ENCODE results near the gene COG1. TPM values are rescaled to one million over a fixed set of nuclear protein-coding genes. Genes with fewer than 3 reads are reported as not detected.

The COG1 gene
- total RNA-seq, 1 experiment from 2014 or later, result 24.1 TPM

GRCh38 chr17:73214851-73215250, 22.0 kb downstream of the COG1 start:
- ChIA-PET CTCF (interaction anchor here (1.2 kb wide), 1 partner anchor 7 kb away, joined by 3 read pairs; no protein-coding TSS in a partner anchor), POLR2A (ENCODE audit: unreplicated experiment) (interaction anchor here (0.6 kb wide), 1 partner anchor 18 kb away, joined by 5 read pairs; a partner anchor contains a TSS)
- no peak overlapping the region for H3K27ac ChIP-seq (ENCODE audit: low read length)
- no peak for TF ChIP-seq CTCF (conservative IDR thresholded peaks at IDR 0.05; ENCODE audit: low read depth, low read length)
- TF ChIP-seq EZH2phosphoT487 (IDR thresholded peaks at IDR 0.05; ENCODE audit: borderline replicate concordance, low read length), result no peak
- TF ChIP-seq EZH2 (IDR thresholded peaks at IDR 0.05; ENCODE audit: low read length, unreplicated experiment), result no peak
- H3K79me2 ChIP-seq (ENCODE audit: low read length), result peaks cover 10% of the 10 kb centered on the region; the same call in 1 of the 2 replicates
- peaks cover 4% of the 10 kb centered on the region; the same call in 1 of the 2 replicates for H4K20me1 ChIP-seq (ENCODE audit: low read length)
- BruUV-seq (replicated peaks), result no TSS peak
- H2AFZ ChIP-seq (ENCODE audit: low read length), result no peak overlapping the region
- intact Hi-C loops (cut with micrococcal nuclease), result no loop called here
- H3K36me3 ChIP-seq (ENCODE audit: low read depth, low read length), result peaks cover 7% of the 10 kb centered on the region
- no peak overlapping the region for H3K9ac ChIP-seq (ENCODE audit: low read length)
- H3K4me1 ChIP-seq (ENCODE audit: insufficient read depth, low read length), result peaks cover 4% of the 10 kb centered on the region; the same call in 1 of the 2 replicates
- H3K27me3 ChIP-seq (ENCODE audit: low read length), result no peaks in the 10 kb centered on the region
- H3K9me2 ChIP-seq (replicated peaks; ENCODE audit: low read length), result no peaks in the 10 kb centered on the region
- no peak overlapping the region for H3K4me3 ChIP-seq (ENCODE audit: low read length)
- DNase-seq, result no peak
- ATAC-seq, result no peak
- H3K4me2 ChIP-seq (ENCODE audit: low read length), result no peak overlapping the region
- no peaks in the 10 kb centered on the region for H3F3A ChIP-seq (ENCODE audit: low read length, unreplicated experiment)
- no peaks in the 10 kb centered on the region for H3K9me3 ChIP-seq (ENCODE audit: low read length)

GRCh38 chr17:73215447-73215846, 22.6 kb downstream of the COG1 start:
- Histone ChIP-seq H3K27me3 (ENCODE audit: low read length) (no peaks in the 10 kb centered on the region), H3K9me2 (replicated peaks; ENCODE audit: low read length) (no peaks in the 10 kb centered on the region), H2AFZ (ENCODE audit: low read length) (no peak overlapping the region), H3F3A (ENCODE audit: low read length, unreplicated experiment) (no peaks in the 10 kb centered on the region), H3K9ac (ENCODE audit: low read length) (no peak overlapping the region), H3K36me3 (ENCODE audit: low read depth, low read length) (peaks cover 2% of the 10 kb centered on the region; the same call in 1 of the 2 replicates), H3K79me2 (ENCODE audit: low read length) (peaks cover 10% of the 10 kb centered on the region), H3K27ac (ENCODE audit: low read length) (no peak overlapping the region), H3K4me2 (ENCODE audit: low read length) (no peak overlapping the region), H3K4me1 (ENCODE audit: insufficient read depth, low read length) (no peaks in the 10 kb centered on the region), H4K20me1 (ENCODE audit: low read length) (no peaks in the 10 kb centered on the region), H3K9me3 (ENCODE audit: low read length) (no peaks in the 10 kb centered on the region), H3K4me3 (ENCODE audit: low read length) (no peak overlapping the region)
- no TSS peak for BruUV-seq (replicated peaks)
- TF ChIP-seq CTCF (conservative IDR thresholded peaks at IDR 0.05; ENCODE audit: low read depth, low read length) (peak; percentile 51), EZH2phosphoT487 (IDR thresholded peaks at IDR 0.05; ENCODE audit: borderline replicate concordance, low read length) (no peak)
- ATAC-seq (peak; percentile 95), DNase-seq (peak; percentile 58)
- intact Hi-C loops (cut with micrococcal nuclease), result no loop called here
- ChIA-PET POLR2A (ENCODE audit: unreplicated experiment) (interaction anchor here (0.6 kb wide), 1 partner anchor 17 kb away, joined by 5 read pairs; a partner anchor contains a TSS), CTCF (interaction anchor here (1.2 kb wide), 1 partner anchor 8 kb away, joined by 3 read pairs; no protein-coding TSS in a partner anchor)

GRCh38 chr17:73223626-73224230, 30.9 kb downstream of the COG1 start:
- peaks cover 8% of the 10 kb centered on the region; the same call in 1 of the 2 replicates for H4K20me1 ChIP-seq (ENCODE audit: low read length)
- CTCF ChIA-PET, result no interaction called here
- no peaks in the 10 kb centered on the region for H3K9me2 ChIP-seq (replicated peaks; ENCODE audit: low read length)
- H3K9me3 ChIP-seq (ENCODE audit: low read length), result no peaks in the 10 kb centered on the region
- TF ChIP-seq EZH2phosphoT487 (IDR thresholded peaks at IDR 0.05; ENCODE audit: borderline replicate concordance, low read length) (no peak), EZH2 (IDR thresholded peaks at IDR 0.05; ENCODE audit: low read length, unreplicated experiment) (no peak), CTCF (conservative IDR thresholded peaks at IDR 0.05; ENCODE audit: low read depth, low read length) (no peak)
- no peak overlapping the region for H2AFZ ChIP-seq (ENCODE audit: low read length)
- POLR2A ChIA-PET (ENCODE audit: unreplicated experiment), result no interaction called here
- no peak overlapping the region for H3K4me3 ChIP-seq (ENCODE audit: low read length)
- no peak overlapping the region for H3K9ac ChIP-seq (ENCODE audit: low read length)
- H3K4me2 ChIP-seq (ENCODE audit: low read length), result no peak overlapping the region
- ATAC-seq, result no peak
- peaks cover 10% of the 10 kb centered on the region; the same call in 1 of the 2 replicates for H3K36me3 ChIP-seq (ENCODE audit: low read depth, low read length)
- no peak for DNase-seq
- no peaks in the 10 kb centered on the region for H3K27me3 ChIP-seq (ENCODE audit: low read length)
- H3K27ac ChIP-seq (ENCODE audit: low read length), result no peak overlapping the region
- peaks cover 59% of the 10 kb centered on the region for H3K79me2 ChIP-seq (ENCODE audit: low read length)
- no peaks in the 10 kb centered on the region for H3F3A ChIP-seq (ENCODE audit: low read length, unreplicated experiment)
- peaks cover 19% of the 10 kb centered on the region for H3K4me1 ChIP-seq (ENCODE audit: insufficient read depth, low read length)
- BruUV-seq (replicated peaks), result no TSS peak
- intact Hi-C loops (cut with micrococcal nuclease), result no loop called here
